Measurements from ENCODE around the gene RCC2.
A peak's percentile ranks its signal among the peaks of the same experiment; 100 is the strongest.
"Not testable (repeated sequence)": the region's sequence is repeated elsewhere in the genome, so short reads cannot be mapped to it uniquely, and the experiment has no call there.

The RCC2 gene

GRCh38 chr1:17439250-17440073 lies at the start of gene RCC2:
TSS of gene RCC2 (minus strand) at chr1:17439677. CDS start at chr1:17438514, 1,163 bp downstream.
- H3K4me3 ChIP-seq (ENCODE audit: low read depth, low read length) = peak within 1 kb of the TSS; percentile 94

DNA sequence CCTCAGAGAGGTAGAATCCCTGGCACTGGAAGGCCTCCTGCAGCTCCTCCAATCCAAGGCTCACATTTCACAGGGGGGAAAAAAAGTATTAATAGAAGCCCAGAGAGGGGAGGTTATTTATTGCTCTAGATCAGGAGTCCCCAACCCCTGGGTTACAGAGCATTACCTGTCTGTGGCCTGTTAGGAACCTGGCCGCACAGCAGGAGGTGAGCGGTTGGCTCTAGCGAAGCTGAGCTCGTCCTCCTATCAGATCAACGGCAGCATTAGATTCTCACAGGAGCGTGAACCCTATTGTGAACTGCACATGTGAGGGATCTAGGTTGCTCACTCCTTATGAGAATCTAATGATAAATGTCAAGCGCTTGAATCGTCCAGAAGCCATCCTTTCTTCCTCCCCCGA lies 46.8 kb upstream of the RCC2 start:
- no peak overlapping the region for H3K4me3 ChIP-seq (ENCODE audit: low read depth, low read length)
- DNase-seq (ENCODE audit: low read depth) = no peak

More at GRCh38 chr1:17439250-17440073, at the start of gene RCC2:
- DNase-seq (ENCODE audit: low read depth) = no peak

DNA sequence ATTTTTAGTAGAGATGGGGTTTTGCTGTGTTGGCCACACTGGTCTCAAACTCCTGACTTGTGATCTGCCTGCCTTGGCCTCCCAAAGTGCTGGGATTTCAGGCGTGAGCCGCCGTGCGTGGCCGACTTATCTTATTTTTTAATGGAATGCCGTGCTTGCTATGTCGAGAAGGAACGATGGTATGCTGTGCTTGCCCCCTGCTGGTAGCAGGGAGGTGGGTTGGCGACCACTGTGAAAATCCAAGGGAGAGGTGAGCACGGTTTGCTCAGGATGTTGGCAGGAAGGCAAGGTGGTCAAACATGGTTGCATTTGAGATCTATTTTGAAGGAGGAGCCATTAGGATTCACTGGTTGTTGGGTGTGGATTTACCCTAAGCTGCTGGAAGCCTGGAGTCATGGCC lies 45.8 kb upstream of the RCC2 start:
- no peak overlapping the region for H3K4me3 ChIP-seq (ENCODE audit: low read depth, low read length)
- DNase-seq (ENCODE audit: low read depth) = no peak

- DNase-seq (ENCODE audit: low read depth); H3K4me3 ChIP-seq (ENCODE audit: low read depth, low read length): not testable (repeated sequence)
Observed at GRCh38 chr1:17481981-17482380, 42.5 kb upstream of the RCC2 start.

- H3K4me3 ChIP-seq (ENCODE audit: low read depth, low read length) = no peak overlapping the region
- DNase-seq (ENCODE audit: low read depth) = no peak
Observed at GRCh38 chr1:17480846-17481245, 41.4 kb upstream of the RCC2 start.

DNA sequence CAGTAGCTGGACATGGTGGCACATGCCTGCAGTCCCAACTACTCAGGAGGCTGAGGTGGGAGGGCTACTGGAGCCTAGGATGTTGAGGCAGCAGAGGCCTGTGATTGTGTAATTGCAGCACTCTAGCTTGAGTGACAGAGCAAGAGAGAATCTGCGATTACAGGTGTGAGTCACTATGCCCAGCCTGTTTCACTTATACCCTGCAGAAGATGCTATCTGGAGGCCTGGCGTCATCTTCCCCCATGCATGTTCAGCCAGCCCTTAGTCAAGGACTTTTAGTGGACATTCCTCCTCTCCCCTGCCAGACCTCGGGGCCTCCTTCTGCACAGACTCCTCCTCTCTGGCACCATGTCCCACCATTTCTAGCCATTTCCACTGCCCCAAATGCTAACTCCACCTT lies 36.3 kb upstream of the RCC2 start:
- no peak for DNase-seq (ENCODE audit: low read depth)
- H3K4me3 ChIP-seq (ENCODE audit: low read depth, low read length) = no peak overlapping the region

GRCh38 chr1:17474836-17475555 lies 35.5 kb upstream of the RCC2 start:
- not testable (repeated sequence) for H3K4me3 ChIP-seq (ENCODE audit: low read depth, low read length); DNase-seq (ENCODE audit: low read depth)

GRCh38 chr1:17472814-17473213 lies 33.3 kb upstream of the RCC2 start:
- H3K4me3 ChIP-seq (ENCODE audit: low read depth, low read length) = no peak overlapping the region
- no peak for DNase-seq (ENCODE audit: low read depth)

GRCh38 chr1:17471393-17471792 lies 31.9 kb upstream of the RCC2 start:
- H3K4me3 ChIP-seq (ENCODE audit: low read depth, low read length) = no peak overlapping the region
- DNase-seq (ENCODE audit: low read depth) = no peak

- DNase-seq (ENCODE audit: low read depth) = no peak
- H3K4me3 ChIP-seq (ENCODE audit: low read depth, low read length) = no peak overlapping the region
Observed at GRCh38 chr1:17470021-17470799, 30.7 kb upstream of the RCC2 start.

DNA sequence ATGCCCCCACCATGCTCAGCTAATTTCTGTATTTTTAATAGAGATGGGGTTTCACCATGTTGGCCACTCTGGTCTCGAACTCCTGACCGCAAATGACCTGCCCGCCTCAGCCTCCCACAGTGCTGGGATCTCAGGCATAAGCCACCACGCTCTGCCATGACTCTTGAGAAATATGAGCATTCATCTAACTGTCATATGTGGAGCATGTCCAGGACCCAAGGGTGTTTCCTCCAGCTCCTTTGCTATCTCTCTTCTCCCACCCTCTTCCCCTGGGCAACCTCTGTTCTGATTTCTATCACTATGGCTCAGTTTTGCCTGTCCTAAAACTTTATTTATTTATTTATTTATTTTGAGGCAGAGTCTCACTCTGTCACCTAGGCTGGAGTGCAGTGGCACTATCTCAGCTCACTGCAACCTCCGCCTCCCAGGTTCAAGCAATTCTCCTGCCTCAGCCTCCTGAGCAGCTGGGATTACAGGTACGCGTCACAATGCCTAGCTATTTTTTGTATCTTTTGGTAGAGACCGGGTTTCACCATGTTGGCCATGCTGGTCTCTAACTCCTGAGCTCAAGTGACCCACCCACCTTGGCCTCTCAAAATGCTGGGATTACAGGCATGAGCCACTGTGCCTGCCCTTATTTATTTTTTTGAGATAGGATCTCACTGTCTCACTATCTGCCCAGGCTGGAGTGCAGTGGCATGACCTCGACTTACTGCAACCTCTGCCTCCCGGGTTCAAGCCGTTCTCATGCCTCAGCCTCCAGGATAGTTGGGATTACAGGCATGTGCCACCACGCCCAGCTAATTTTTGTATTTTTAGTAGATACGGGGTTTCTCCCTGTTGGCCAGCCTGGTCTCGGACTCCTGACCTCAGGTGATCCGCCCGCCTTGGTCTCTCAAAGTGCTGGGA lies 29.1 kb upstream of the RCC2 start:
- not testable (repeated sequence) for H3K4me3 ChIP-seq (ENCODE audit: low read depth, low read length); DNase-seq (ENCODE audit: low read depth)

DNA sequence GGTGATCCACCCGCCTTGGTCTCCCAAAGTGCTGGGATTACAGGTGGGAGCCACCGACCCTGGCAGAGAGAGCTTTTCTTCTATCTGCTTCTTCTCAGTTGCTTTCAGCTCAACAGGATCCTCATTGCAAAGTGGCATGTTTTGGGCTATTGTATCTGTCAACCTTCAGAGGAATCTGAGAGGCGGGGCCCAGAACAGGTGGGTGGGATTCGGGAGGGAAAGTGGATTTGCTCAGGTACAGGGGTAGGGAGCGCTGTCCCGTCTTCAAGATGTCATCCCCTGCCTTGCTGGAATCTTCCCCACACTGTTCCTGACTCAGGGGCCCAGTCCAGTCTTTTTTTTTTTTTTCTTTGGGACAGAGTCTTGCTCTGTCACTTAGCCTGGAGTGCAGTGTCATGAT lies 26.9 kb upstream of the RCC2 start:
- no peak for DNase-seq (ENCODE audit: low read depth)
- no peak overlapping the region for H3K4me3 ChIP-seq (ENCODE audit: low read depth, low read length)

DNA sequence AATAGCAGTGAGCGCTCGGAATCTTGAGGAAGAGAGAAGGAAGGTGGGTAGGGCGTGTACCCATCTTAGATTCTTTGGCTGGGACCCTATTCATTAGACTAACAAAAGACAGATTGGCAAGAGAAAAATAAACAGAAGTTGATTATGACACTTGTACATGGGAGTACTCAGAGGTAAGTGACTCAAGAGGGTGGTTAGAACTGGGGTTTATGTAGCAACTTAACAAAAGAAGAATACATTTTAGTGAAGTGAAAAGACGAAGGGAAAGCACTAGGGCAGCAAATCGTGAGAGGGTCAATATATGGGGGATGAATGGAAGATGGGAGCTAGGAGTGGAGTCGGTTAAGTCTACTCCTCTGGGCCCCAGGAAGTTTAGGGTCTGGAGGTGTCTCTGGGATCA lies 25.8 kb upstream of the RCC2 start:
- no peak for DNase-seq (ENCODE audit: low read depth)
- no peak overlapping the region for H3K4me3 ChIP-seq (ENCODE audit: low read depth, low read length)

- no peak overlapping the region for H3K4me3 ChIP-seq (ENCODE audit: low read depth, low read length)
Observed at GRCh38 chr1:17463991-17464390, 24.5 kb upstream of the RCC2 start.

GRCh38 chr1:17462669-17463068 lies 23.2 kb upstream of the RCC2 start:
- no peak overlapping the region for H3K4me3 ChIP-seq (ENCODE audit: low read depth, low read length)
- DNase-seq (ENCODE audit: low read depth) = no peak

More at GRCh38 chr1:17463991-17464390, 24.5 kb upstream of the RCC2 start:
- no peak for DNase-seq (ENCODE audit: low read depth)

DNA sequence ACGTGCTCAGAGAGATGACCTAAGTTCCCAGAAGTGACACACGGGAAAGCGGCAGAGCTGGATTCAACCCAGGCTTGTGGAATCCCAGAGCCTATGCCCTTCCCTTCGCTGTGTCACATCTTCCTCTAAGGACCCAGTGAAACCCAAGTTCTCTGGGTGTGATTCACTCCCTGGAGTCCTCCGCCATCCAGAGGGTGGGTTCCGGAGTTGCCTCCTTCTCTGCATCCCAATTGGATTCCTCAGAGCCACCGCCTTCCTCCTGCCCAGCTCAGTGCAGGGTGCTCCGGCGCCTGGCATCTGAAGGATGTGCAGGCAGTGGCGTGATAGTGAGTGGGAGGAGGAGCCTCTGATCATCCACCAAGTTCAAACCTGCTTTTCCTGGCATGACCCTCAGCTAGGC lies 20.7 kb upstream of the RCC2 start:
- DNase-seq (ENCODE audit: low read depth) = no peak
- H3K4me3 ChIP-seq (ENCODE audit: low read depth, low read length) = no peak overlapping the region

GRCh38 chr1:17458794-17459193 lies 19.3 kb upstream of the RCC2 start:
- no peak for DNase-seq (ENCODE audit: low read depth)
- no peak overlapping the region for H3K4me3 ChIP-seq (ENCODE audit: low read depth, low read length)

- H3K4me3 ChIP-seq (ENCODE audit: low read depth, low read length) = no peak overlapping the region
- no peak for DNase-seq (ENCODE audit: low read depth)
Observed at GRCh38 chr1:17452686-17453085, 13.2 kb upstream of the RCC2 start.

- not testable (repeated sequence) for H3K4me3 ChIP-seq (ENCODE audit: low read depth, low read length); DNase-seq (ENCODE audit: low read depth)
Observed at GRCh38 chr1:17452203-17452602, 12.7 kb upstream of the RCC2 start.
